Ishikawa (cell line): ENCODE data around the gene MKLN1.

ENCODE experiments used
- CEBPB ChIP-seq: IDR thresholded peaks from 2 replicates; pipeline ENCODE4 v1.6.1; 2012
- EP300 ChIP-seq: IDR thresholded peaks from 2 replicates; pipeline ENCODE4 v1.6.1; 2012; ENCODE audit warnings: borderline replicate concordance
- FOXM1 ChIP-seq: IDR thresholded peaks from 2 replicates; pipeline ENCODE4 v1.6.1; 2012; ENCODE audit warnings: low read depth, borderline replicate concordance
- NFIC ChIP-seq: IDR thresholded peaks from 2 replicates; pipeline ENCODE4 v1.6.1; 2012
- TAF1 ChIP-seq: IDR thresholded peaks from 2 replicates; pipeline ENCODE4 v1.6.1; 2012; ENCODE audit warnings: low read depth, mild to moderate bottlenecking
- TEAD4 ChIP-seq: IDR thresholded peaks from 2 replicates; pipeline ENCODE4 v1.6.1; 2012
- ZBTB7A ChIP-seq: IDR thresholded peaks from 2 replicates; pipeline ENCODE4 v1.6.1; 2012; ENCODE audit warnings: low read depth
- TF ChIP-seq, protein P1 (sequence below): IDR thresholded peaks from 2 replicates; pipeline ENCODE4 v1.6.1; 2012

GRCh38 chr7:131293018-131293417 lies 34.7 kb upstream of the MKLN1 start:
- TF ChIP-seq EP300 (no peak), TAF1 (no peak), FOXM1 (no peak), CEBPB (no peak), TEAD4 (no peak), ZBTB7A (no peak), NFIC (no peak)
- TF ChIP-seq, protein P1, sequence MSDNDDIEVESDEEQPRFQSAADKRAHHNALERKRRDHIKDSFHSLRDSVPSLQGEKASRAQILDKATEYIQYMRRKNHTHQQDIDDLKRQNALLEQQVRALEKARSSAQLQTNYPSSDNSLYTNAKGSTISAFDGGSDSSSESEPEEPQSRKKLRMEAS = no peak
